Measurements from ENCODE around the gene AAGAB.

DNA sequence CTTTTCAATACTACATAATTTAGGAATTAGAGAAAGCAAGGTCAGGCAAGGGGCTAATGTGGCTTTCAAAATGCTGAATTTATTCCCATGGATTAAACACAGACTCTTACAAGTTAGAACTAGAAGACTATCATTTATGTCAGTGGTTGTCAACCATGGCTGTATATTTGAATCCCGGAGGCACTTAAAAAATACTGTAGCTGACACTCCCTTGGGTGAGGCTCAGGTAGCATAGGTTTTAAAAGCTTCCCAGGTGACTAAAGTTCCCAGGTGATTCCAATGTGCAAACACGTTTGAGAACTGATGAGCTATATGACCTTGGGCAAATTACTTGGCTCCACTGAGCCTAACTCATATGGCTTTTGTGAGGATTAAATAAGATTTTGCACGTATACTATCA, 29.6 kb downstream of the AAGAB start:
- no peak for TF ChIP-seq CTCF (conservative IDR thresholded peaks at IDR 0.05 in 1 of 2, IDR thresholded peaks at IDR 0.05 in 1 of 2; ENCODE audit: low read depth in 1 of 2, low read length in 2 of 2)
- TF ChIP-seq EZH2 (IDR thresholded peaks at IDR 0.05; ENCODE audit: low read length, missing control alignments): no peak

All from fibroblast of lung (primary cell).